PC-9 (cell line): ENCODE results near the gene RAX. TPM values are rescaled to one million over a fixed set of nuclear protein-coding genes. Genes with fewer than 3 reads are reported as not detected.
A peak's percentile ranks its signal among the peaks of the same experiment; 100 is the strongest.
"Not testable (repeated sequence)": the region's sequence is repeated elsewhere in the genome, so short reads cannot be mapped to it uniquely, and the experiment has no call there.

ENCODE experiments used
- BruUV-seq: library from RNA; stranded (reverse); fragments of 400-500 nt; replicated peaks from 2 replicates; lab custom pipeline; 2021; lab: Mats Ljungman, UMichigan
- CTCF ChIA-PET: fragments of 300-600 bp; sonication (Branson Sonifier 250); formaldehyde crosslinking; loops from one replicate; lab custom pipeline; 2022; ENCODE audit warnings: antibody characterized with exemption; lab: Charles Lee
- POLR2A ChIA-PET: fragments of 300-600 bp; sonication (Branson Sonifier 250); formaldehyde crosslinking; loops from one replicate; lab custom pipeline; 2022; ENCODE audit warnings: antibody characterized with exemption; ENCODE audit not compliant: unreplicated experiment; lab: Charles Lee
- DNase-seq, 2 experiments: peaks; one replicate each; pipeline versions ENCODE4 v3.0.0 to v3.0.0-alpha.2; 2015 to 2022; ENCODE audit warnings: mixed read lengths in 1 of 2
- H2AFZ ChIP-seq: fragments of 200-600 bp; sonication (generic); 2 replicates; pipeline ENCODE4 v1.8.1; 2017; ENCODE audit warnings: antibody characterized with exemption
- H3F3A ChIP-seq: fragments of 200-600 bp; sonication (generic); 2 replicates; pipeline ENCODE4 v1.8.1; 2017; ENCODE audit warnings: antibody characterized with exemption, mild to moderate bottlenecking, low read depth; ENCODE audit not compliant: insufficient read depth
- H3K27ac ChIP-seq: fragments of 200-600 bp; sonication (generic); 2 replicates; pipeline ENCODE4 v1.6.1; 2016; ENCODE audit warnings: mixed run types
- H3K27me3 ChIP-seq: fragments of 200-600 bp; sonication (generic); 2 replicates; pipeline ENCODE4 v1.6.1; 2016; ENCODE audit warnings: low read depth, mixed run types; ENCODE audit not compliant: insufficient read depth
- H3K36me3 ChIP-seq: fragments of 200-600 bp; sonication (generic); 2 replicates; pipeline ENCODE4 v1.6.1; 2016; ENCODE audit warnings: low read depth, mixed run types
- H3K4me1 ChIP-seq: fragments of 200-600 bp; sonication (generic); replicated peaks from 2 replicates; pipeline ENCODE4 v1.6.1; 2016; ENCODE audit warnings: mixed run types; ENCODE audit not compliant: insufficient read depth
- H3K4me2 ChIP-seq: fragments of 200-600 bp; sonication (generic); 2 replicates; pipeline ENCODE4 v1.6.1; 2017; ENCODE audit warnings: mixed run types
- H3K4me3 ChIP-seq: fragments of 200-600 bp; sonication (generic); 2 replicates; pipeline ENCODE4 v1.6.1; 2016; ENCODE audit warnings: mixed run types
- H3K79me2 ChIP-seq: fragments of 200-600 bp; sonication (generic); 2 replicates; pipeline ENCODE4 v1.6.1; 2017; ENCODE audit warnings: low read depth, mixed run types
- H3K9me2 ChIP-seq: fragments of 200-600 bp; sonication (generic); 2 replicates; pipeline ENCODE4 v1.8.1; 2017; ENCODE audit warnings: mild to moderate bottlenecking; ENCODE audit not compliant: insufficient read depth
- H3K9me3 ChIP-seq: fragments of 200-600 bp; sonication (generic); 2 replicates; pipeline ENCODE4 v1.8.1; 2016; ENCODE audit warnings: low read depth; ENCODE audit not compliant: insufficient read depth
- H4K20me1 ChIP-seq: fragments of 200-600 bp; sonication (generic); 2 replicates; pipeline ENCODE4 v1.8.1; 2017; ENCODE audit not compliant: insufficient read depth
- EZH2 ChIP-seq: fragments of 200-600 bp; sonication (generic); IDR thresholded peaks from 2 replicates; pipeline ENCODE4 v1.8.0; 2017; ENCODE audit warnings: antibody characterized with exemption, low read depth
- intact Hi-C: fragments of 100-400 bp; cut with micrococcal nuclease; formaldehyde crosslinking; loops from one replicate; pipeline ENCODE4 v1.10.0; 2022; ENCODE audit not compliant: unreplicated experiment
- total RNA-seq: library from RNA; stranded (reverse); gene quantifications from 2 replicates; pipeline ENCODE4 v1.2.3, GENCODE V29; 2021
- TF ChIP-seq, protein P1 (sequence below): fragments of 200-600 bp; sonication (generic); conservative IDR thresholded peaks from 2 replicates; pipeline ENCODE4 v1.6.1; 2017; ENCODE audit warnings: mixed run types, antibody characterized with exemption, mild to moderate bottlenecking, moderate library complexity

Gene RAX
- total RNA-seq, 1 experiment from 2014 or later: not detected

DNA sequence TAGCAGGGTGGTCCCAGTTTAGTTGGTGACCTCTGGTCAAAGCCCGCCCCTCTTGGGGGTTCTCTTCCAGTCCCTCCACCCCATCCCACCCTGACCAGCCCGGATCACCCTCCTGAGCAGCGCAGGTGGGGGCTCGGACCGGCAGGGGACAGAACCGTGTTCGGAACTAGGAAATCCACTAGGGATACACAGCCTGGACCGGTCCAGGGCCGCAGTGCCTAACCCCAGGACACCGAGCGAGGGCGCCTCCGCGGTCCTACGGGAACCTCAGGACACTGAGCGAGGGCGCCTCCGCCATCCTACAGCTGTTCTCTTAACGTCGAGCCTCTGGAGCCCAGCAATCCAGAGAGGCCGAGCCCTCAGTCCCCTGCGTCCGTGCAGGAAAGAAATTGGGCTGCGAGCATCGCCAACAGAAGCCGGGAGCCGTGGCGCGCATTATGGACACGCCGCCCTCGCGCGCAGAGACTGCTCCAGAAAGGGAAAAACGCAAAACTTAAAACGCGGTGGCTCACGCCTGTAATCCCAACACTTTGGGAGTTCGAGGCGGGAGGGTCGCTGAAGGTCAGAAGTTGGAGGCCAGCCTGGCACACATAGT lies 8.5 kb downstream of the RAX start:
- H3K4me1 ChIP-seq: no peaks in the 10 kb centered on the region
- ChIA-PET POLR2A (no interaction called here), CTCF (no interaction called here)
- intact Hi-C loops: no loop called here
- H3K27ac ChIP-seq: no peak overlapping the region
- no peak overlapping the region for H2AFZ ChIP-seq
- BruUV-seq: no TSS peak
- DNase-seq: no peak
- no peaks in the 10 kb centered on the region for H3K9me3 ChIP-seq
- no peak for TF ChIP-seq EZH2
- TF ChIP-seq, protein P1, sequence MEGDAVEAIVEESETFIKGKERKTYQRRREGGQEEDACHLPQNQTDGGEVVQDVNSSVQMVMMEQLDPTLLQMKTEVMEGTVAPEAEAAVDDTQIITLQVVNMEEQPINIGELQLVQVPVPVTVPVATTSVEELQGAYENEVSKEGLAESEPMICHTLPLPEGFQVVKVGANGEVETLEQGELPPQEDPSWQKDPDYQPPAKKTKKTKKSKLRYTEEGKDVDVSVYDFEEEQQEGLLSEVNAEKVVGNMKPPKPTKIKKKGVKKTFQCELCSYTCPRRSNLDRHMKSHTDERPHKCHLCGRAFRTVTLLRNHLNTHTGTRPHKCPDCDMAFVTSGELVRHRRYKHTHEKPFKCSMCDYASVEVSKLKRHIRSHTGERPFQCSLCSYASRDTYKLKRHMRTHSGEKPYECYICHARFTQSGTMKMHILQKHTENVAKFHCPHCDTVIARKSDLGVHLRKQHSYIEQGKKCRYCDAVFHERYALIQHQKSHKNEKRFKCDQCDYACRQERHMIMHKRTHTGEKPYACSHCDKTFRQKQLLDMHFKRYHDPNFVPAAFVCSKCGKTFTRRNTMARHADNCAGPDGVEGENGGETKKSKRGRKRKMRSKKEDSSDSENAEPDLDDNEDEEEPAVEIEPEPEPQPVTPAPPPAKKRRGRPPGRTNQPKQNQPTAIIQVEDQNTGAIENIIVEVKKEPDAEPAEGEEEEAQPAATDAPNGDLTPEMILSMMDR: no peak
- H3K9me2 ChIP-seq: no peaks in the 10 kb centered on the region
- H3F3A ChIP-seq: no peaks in the 10 kb centered on the region
- H3K4me3 ChIP-seq: no peak overlapping the region
- H3K36me3 ChIP-seq: no peaks in the 10 kb centered on the region
- no peak overlapping the region for H3K4me2 ChIP-seq
- H3K27me3 ChIP-seq: peaks cover 2% of the 10 kb centered on the region; the same call in 1 of the 2 replicates
- H4K20me1 ChIP-seq: no peaks in the 10 kb centered on the region
- no peaks in the 10 kb centered on the region for H3K79me2 ChIP-seq

- H3K9me3 ChIP-seq: no peaks in the 10 kb centered on the region
- TF ChIP-seq, protein P1: no peak
- TF ChIP-seq EZH2: no peak
- DNase-seq: no peak
- H4K20me1 ChIP-seq: no peaks in the 10 kb centered on the region
- no peaks in the 10 kb centered on the region for H3K9me2 ChIP-seq
- no peaks in the 10 kb centered on the region for H3K79me2 ChIP-seq
- no peak overlapping the region for H3K4me2 ChIP-seq
- intact Hi-C loops: no loop called here
- BruUV-seq: no TSS peak
- no peaks in the 10 kb centered on the region for H3K4me1 ChIP-seq
- H3K4me3 ChIP-seq: no peak overlapping the region
- no peak overlapping the region for H3K27ac ChIP-seq
- no peaks in the 10 kb centered on the region for H3K36me3 ChIP-seq
- CTCF ChIA-PET: no interaction called here
- H3K27me3 ChIP-seq: peaks cover 4% of the 10 kb centered on the region; the same call in 1 of the 2 replicates
- POLR2A ChIA-PET: no interaction called here
- H2AFZ ChIP-seq: no peak overlapping the region
- no peaks in the 10 kb centered on the region for H3F3A ChIP-seq
Measured at GRCh38 chr18:59264121-59264571, 9.1 kb downstream of the RAX start.

- Histone ChIP-seq H3K4me2 (0 out of 2 replicates have a peak overlapping the region, but pooled peaks have one; percentile 21), H3K4me1 (no peaks in the 10 kb centered on the region), H2AFZ (no peak overlapping the region), H4K20me1 (no peaks in the 10 kb centered on the region), H3K4me3 (no peak overlapping the region), H3K79me2 (no peaks in the 10 kb centered on the region), H3K27ac (no peak overlapping the region), H3K27me3 (peaks cover 4% of the 10 kb centered on the region; the same call in 1 of the 2 replicates), H3K9me2 (no peaks in the 10 kb centered on the region), H3K9me3 (no peaks in the 10 kb centered on the region), H3K36me3 (no peaks in the 10 kb centered on the region), H3F3A (no peaks in the 10 kb centered on the region)
- ChIA-PET POLR2A (no interaction called here), CTCF (no interaction called here)
- DNase-seq: no peak
- intact Hi-C loops: no loop called here
- no TSS peak for BruUV-seq
- TF ChIP-seq, protein P1: no peak
- TF ChIP-seq EZH2: no peak
Measured at GRCh38 chr18:59263661-59264060, 9.6 kb downstream of the RAX start.

GRCh38 chr18:59262243-59262642 lies 11.0 kb downstream of the RAX start:
- H3K27ac ChIP-seq, H3K27me3 ChIP-seq, BruUV-seq, H3K4me2 ChIP-seq, H3F3A ChIP-seq, intact Hi-C loops, H3K4me3 ChIP-seq, H3K9me3 ChIP-seq, CTCF ChIA-PET, H3K9me2 ChIP-seq, H3K79me2 ChIP-seq, H3K4me1 ChIP-seq, H3K36me3 ChIP-seq, H4K20me1 ChIP-seq, H2AFZ ChIP-seq, POLR2A ChIA-PET, DNase-seq: not testable (repeated sequence)

DNA sequence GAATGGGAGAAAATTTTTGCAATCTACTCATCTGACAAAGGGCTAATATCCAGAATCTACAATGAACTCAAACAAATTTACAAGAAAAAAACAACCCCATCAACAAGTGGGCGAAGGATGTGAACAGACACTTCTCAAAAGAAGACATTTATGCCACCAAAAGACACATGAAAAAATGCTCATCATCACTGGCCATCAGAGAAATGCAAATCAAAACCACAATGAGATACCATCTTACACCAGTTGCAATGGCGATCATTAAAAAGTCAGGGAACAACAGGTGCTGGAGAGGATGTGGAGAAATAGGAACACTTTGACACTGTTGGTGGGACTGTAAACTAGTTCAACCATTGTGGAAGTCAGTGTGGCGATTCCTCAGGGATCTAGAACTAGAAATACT lies 11.4 kb downstream of the RAX start:
- H3K79me2 ChIP-seq, H3K36me3 ChIP-seq, intact Hi-C loops, H3K4me1 ChIP-seq, H3K4me2 ChIP-seq, DNase-seq, POLR2A ChIA-PET, CTCF ChIA-PET, BruUV-seq, H4K20me1 ChIP-seq, H3K4me3 ChIP-seq, H3F3A ChIP-seq, H3K27ac ChIP-seq, H3K9me2 ChIP-seq, H2AFZ ChIP-seq, H3K9me3 ChIP-seq: not testable (repeated sequence)
- peaks cover 13% of the 10 kb centered on the region for H3K27me3 ChIP-seq
